ENCODE results near the gene UGT1A4. TPM values are rescaled to one million over a fixed set of nuclear protein-coding genes. Genes with fewer than 3 reads are reported as not detected.

UGT1A4 gene
- total and polyA plus RNA-seq, 2 of the 8 experiments (the other 6 are each of a cell fraction or from before 2014, with no cell fraction given), result not detected

DNA sequence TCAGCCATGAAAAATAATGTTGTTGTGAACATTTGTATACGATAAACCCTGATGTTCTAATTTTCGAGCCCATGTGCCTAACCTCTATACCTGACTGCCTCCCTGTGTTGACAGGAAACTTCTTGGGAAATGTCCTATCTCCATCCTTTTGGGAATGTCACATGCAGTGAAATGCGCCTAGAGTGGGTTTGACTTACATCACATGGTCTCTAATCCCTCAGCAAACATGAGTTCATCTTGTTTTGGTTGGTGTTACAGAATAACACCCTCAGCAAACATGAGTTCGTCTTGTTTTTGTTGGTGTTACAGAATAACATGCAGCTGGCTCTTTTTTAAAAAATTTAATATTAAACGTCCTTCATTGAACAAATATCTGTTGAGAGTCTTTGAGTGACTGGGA, 30.2 kb upstream of the UGT1A4 start (continued):
- TF ChIP-seq CHD7 (IDR thresholded peaks at IDR 0.05; ENCODE audit: insufficient replicate concordance, low read length), result no peak
- TF ChIP-seq KDM4A (IDR thresholded peaks at IDR 0.05; ENCODE audit: low read depth, low read length, severe bottlenecking), result no peak
- TF ChIP-seq FOSL1 (IDR thresholded peaks at IDR 0.05; ENCODE audit: insufficient read depth, low read depth, low read length), result no peak
- no peak for TF ChIP-seq USF2 (IDR thresholded peaks at IDR 0.05; ENCODE audit: low read length)
